Measurements from ENCODE around the gene CHRNA1. TPM values are rescaled to one million over a fixed set of nuclear protein-coding genes. Genes with fewer than 3 reads are reported as not detected.

The CHRNA1 gene
- total RNA-seq, 1 experiment from 2014 or later, result not detected

DNA sequence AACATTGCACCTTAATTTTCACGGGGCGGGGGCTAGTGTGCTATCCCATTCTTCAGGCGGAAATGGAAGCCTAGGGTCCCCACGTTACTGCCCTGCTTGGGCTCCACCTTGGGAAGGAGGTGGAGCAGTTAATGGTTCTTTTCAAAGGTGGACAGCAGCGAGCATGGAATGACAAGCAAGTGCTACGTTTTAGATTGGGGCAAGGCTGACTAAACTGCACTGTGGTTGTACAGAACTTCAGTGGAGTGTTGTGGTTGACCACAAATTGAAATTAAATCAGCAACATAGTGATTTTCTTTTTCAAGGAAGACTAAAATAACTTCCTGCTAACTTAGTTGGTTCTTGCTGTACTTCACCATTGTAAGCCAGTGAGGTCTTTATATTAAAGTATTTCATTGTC, 47.0 kb downstream of the CHRNA1 start:
- H3K4me1 ChIP-seq, result no peaks in the 10 kb centered on the region
- H3K4me3 ChIP-seq (ENCODE audit: low read depth, low read length), result no peak overlapping the region
- no peak for TF ChIP-seq CTCF (IDR thresholded peaks at IDR 0.05; ENCODE audit: insufficient read depth in 1 of 2, low read depth in 1 of 2, low read length in 1 of 2, severe bottlenecking in 1 of 2, unreplicated experiment in 1 of 2)
- DNase-seq, result no peak
- no peaks in the 10 kb centered on the region for H3K9me3 ChIP-seq
- H3K36me3 Mint-ChIP-seq (ENCODE audit: insufficient read depth, unreplicated experiment), result no peaks in the 10 kb centered on the region
- H3K27ac Mint-ChIP-seq (ENCODE audit: unreplicated experiment), result no peak overlapping the region
- ChIA-PET POLR2A (no interaction called here), CTCF (interaction anchor here (1.3 kb wide), 1 partner anchor 54 kb away, joined by 3 read pairs; no protein-coding TSS in a partner anchor)
- H3K9me3 Mint-ChIP-seq (ENCODE audit: unreplicated experiment), result no peaks in the 10 kb centered on the region
- no peaks in the 10 kb centered on the region for H3K4me1 Mint-ChIP-seq (ENCODE audit: low read depth, unreplicated experiment)
- H3K4me3 Mint-ChIP-seq (ENCODE audit: unreplicated experiment), result no peak overlapping the region
- H3K27me3 ChIP-seq (replicated peaks; ENCODE audit: control insufficient read depth, insufficient read depth, low read length), result no peaks in the 10 kb centered on the region
- intact Hi-C loops (cut with micrococcal nuclease; ENCODE audit: unreplicated experiment), result no loop called here
- no peaks in the 10 kb centered on the region for H3K36me3 ChIP-seq (ENCODE audit: control insufficient read depth, insufficient read depth, low read length)
- no TSS peak for BruUV-seq (replicated peaks)
- no peaks in the 10 kb centered on the region for H3K27me3 Mint-ChIP-seq (ENCODE audit: insufficient read depth, unreplicated experiment)

DNA sequence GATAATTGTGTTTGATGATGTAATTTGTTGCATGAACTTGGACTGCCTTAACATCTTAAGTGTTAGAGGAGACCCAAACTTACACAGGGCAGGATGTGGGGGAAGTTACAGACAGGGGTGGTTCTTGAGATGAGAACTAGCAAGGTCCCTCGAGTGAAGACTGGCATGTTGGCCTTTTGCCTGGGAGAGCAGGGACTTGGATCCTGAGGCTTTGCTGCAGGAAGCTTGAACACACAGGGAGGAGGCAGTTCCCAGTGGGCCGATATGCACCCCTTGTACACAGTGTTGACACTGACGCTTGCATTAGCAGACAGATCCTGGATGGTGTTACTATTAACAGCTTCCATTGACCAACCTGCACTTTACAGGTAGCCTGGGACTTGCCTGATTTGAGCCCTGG, 47.5 kb downstream of the CHRNA1 start:
- H3K4me3 Mint-ChIP-seq (ENCODE audit: unreplicated experiment), result no peak overlapping the region
- no peaks in the 10 kb centered on the region for H3K27me3 Mint-ChIP-seq (ENCODE audit: insufficient read depth, unreplicated experiment)
- H3K36me3 Mint-ChIP-seq (ENCODE audit: insufficient read depth, unreplicated experiment), result no peaks in the 10 kb centered on the region
- DNase-seq, result no peak
- no peak for TF ChIP-seq CTCF (IDR thresholded peaks at IDR 0.05; ENCODE audit: insufficient read depth in 1 of 2, low read depth in 1 of 2, low read length in 1 of 2, severe bottlenecking in 1 of 2, unreplicated experiment in 1 of 2)
- Histone ChIP-seq H3K27me3 (replicated peaks; ENCODE audit: control insufficient read depth, insufficient read depth, low read length) (no peaks in the 10 kb centered on the region), H3K36me3 (ENCODE audit: control insufficient read depth, insufficient read depth, low read length) (no peaks in the 10 kb centered on the region), H3K4me1 (no peaks in the 10 kb centered on the region), H3K4me3 (ENCODE audit: low read depth, low read length) (no peak overlapping the region), H3K9me3 (no peaks in the 10 kb centered on the region)
- CTCF ChIA-PET, result no interaction called here
- H3K27ac Mint-ChIP-seq (ENCODE audit: unreplicated experiment), result no peak overlapping the region
- intact Hi-C loops (cut with micrococcal nuclease; ENCODE audit: unreplicated experiment), result no loop called here
- POLR2A ChIA-PET, result no interaction called here
- no peaks in the 10 kb centered on the region for H3K4me1 Mint-ChIP-seq (ENCODE audit: low read depth, unreplicated experiment)
- no peaks in the 10 kb centered on the region for H3K9me3 Mint-ChIP-seq (ENCODE audit: unreplicated experiment)
- no TSS peak for BruUV-seq (replicated peaks)

DNA sequence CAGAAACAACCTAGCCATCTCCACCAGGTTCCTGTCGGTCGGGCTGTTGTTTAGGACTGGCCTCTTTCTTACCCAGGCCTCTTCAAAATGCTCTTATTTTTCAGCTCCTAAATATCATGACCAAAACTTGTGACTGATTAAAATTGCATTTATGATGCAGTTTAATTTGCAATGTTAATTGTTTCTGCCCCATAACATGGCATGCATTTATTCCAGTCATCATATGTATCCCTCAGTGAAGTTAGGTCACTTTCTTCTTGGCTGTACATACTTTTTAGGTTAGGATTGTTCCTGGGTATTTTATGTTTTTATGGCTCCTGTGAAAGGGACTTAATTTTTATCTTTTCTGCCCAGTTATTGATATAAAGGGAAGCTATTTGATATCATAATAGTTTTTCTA, 50.6 kb downstream of the CHRNA1 start:
- Histone ChIP-seq H3K9me3 (no peaks in the 10 kb centered on the region), H3K4me1 (no peaks in the 10 kb centered on the region), H3K4me3 (ENCODE audit: low read depth, low read length) (no peak overlapping the region), H3K27me3 (replicated peaks; ENCODE audit: control insufficient read depth, insufficient read depth, low read length) (no peaks in the 10 kb centered on the region), H3K36me3 (ENCODE audit: control insufficient read depth, insufficient read depth, low read length) (no peaks in the 10 kb centered on the region)
- CTCF ChIA-PET, result no interaction called here
- TF ChIP-seq CTCF (IDR thresholded peaks at IDR 0.05; ENCODE audit: insufficient read depth in 1 of 2, low read depth in 1 of 2, low read length in 1 of 2, severe bottlenecking in 1 of 2, unreplicated experiment in 1 of 2), result no peak
- no TSS peak for BruUV-seq (replicated peaks)
- intact Hi-C loops (cut with micrococcal nuclease; ENCODE audit: unreplicated experiment), result no loop called here
- no peak for DNase-seq
- POLR2A ChIA-PET, result no interaction called here
- H3K4me1 Mint-ChIP-seq (ENCODE audit: low read depth, unreplicated experiment), result no peaks in the 10 kb centered on the region
- no peak overlapping the region for H3K4me3 Mint-ChIP-seq (ENCODE audit: unreplicated experiment)
- no peaks in the 10 kb centered on the region for H3K36me3 Mint-ChIP-seq (ENCODE audit: insufficient read depth, unreplicated experiment)
- H3K27ac Mint-ChIP-seq (ENCODE audit: unreplicated experiment), result no peak overlapping the region
- H3K27me3 Mint-ChIP-seq (ENCODE audit: insufficient read depth, unreplicated experiment), result no peaks in the 10 kb centered on the region
- no peaks in the 10 kb centered on the region for H3K9me3 Mint-ChIP-seq (ENCODE audit: unreplicated experiment)
